GM23248 (cell line): ENCODE measurements around the gene PPP2R2B.

Experiments
- EZH2 ChIP-seq: fragments of 200-600 bp; sonication (generic); IDR thresholded peaks from 2 replicates; pipeline ENCODE4 v1.6.1; 2018; ENCODE audit warnings: antibody characterized with exemption, mild to moderate bottlenecking; ENCODE audit not compliant: insufficient read depth, poor library complexity, severe bottlenecking
- EZH2phosphoT487 ChIP-seq: fragments of 200-600 bp; sonication (generic); IDR thresholded peaks from 2 replicates; pipeline ENCODE4 v1.6.1; 2018; ENCODE audit warnings: antibody characterized with exemption, moderate library complexity, mild to moderate bottlenecking, low read depth; ENCODE audit not compliant: insufficient read depth

GRCh38 chr5:146909255-146910068, 30.9 kb upstream of the PPP2R2B start:
- TF ChIP-seq EZH2phosphoT487 (no peak), EZH2 (no peak)
